ENCODE measurements around the gene PRAMEF10.
"Not testable (repeated sequence)": the region's sequence is repeated elsewhere in the genome, so short reads cannot be mapped to it uniquely, and the experiment has no call there.

Gene PRAMEF10, protein sequence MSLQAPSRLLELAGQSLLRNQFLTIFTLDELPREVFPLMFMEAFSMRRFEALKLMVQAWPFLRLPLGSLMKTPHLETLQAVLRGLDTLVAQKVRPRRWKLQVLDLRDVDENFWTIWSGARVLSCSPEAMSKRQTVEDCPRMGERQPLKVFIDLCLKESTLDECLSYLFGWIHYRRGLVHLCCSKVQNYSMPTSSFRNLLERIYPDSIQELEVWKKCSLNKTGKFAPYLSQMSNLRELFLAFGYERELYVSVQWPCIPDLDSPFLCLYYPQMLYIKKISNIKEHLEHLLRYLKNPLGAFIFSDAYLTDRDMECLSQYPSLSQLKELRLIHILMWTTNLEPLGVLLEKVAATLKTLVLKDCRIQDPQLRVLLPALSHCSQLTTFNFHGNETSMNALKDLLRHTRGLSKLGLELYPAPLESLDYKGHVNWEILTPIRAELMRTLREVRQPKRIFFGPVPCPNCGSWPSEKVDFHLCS

DNA sequence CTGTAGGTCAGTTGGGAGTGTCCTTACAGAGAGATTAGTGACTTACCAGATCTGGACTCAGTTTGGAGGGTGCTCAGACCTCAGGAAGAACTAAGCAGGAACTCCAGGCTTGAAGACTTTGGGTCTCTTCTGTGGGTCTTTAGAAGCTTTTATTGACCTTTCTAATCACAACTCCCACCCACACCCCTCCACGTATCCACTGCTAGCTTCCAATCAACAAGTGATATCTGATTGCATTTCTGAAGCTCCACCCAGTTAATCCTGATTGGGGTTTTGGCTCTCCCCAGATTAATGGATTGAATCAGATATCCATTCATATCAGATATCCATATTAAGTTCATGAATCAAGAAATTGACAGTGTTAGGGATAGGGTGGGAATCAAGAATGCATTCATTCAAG, at the start of gene PRAMEF10:
Gene PRAMEF10 (minus strand): TSS at position 101 of the 400 bp plus-strand sequence. CDS start 2,423 bp downstream, outside the sequence.
- not testable (repeated sequence) for DNase-seq

DNA sequence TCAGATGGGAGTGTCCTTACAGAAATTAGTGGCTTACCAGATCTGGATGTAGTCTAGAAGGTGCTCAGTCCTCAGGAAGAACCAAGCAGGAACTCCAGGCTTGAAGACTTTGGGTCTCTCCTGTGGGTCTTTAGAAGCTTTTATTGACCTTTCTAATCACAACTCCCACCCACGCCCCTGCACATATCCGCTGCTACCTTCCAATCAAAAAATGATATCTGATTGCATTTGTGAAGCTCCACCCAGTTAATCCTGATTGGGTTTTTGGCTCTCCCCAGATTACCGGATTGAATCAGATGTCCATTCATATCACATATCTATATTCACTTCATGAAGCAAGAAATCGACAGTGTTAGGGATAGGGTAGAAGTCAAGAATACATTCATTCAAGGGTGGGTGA, 49.4 kb upstream of the PRAMEF10 start, which contains the start of gene PRAMEF6:
Gene PRAMEF6 (minus strand): TSS at position 101 of the 400 bp plus-strand sequence. CDS start 5,062 bp downstream, outside the sequence.
- not testable (repeated sequence) for DNase-seq

DNA sequence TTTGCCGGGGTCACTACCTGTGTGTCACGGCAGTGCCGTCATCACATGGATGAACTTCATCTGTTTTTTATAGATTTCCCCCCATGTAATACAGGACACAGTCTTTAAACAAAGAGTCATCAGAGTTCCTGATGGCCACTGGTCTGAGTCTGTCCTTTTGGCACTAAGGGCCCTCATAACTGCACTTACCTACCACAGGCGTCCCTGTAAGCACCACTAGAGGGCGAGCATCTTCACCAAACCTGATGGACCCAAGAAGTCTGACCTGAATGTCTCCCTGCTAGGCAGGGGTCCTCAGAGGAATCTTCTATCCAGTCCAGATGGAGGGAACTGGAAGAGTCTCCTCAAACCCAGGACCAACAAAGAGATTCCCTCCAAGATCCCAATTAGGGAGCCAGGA, 26.3 kb upstream of the PRAMEF10 start:
- not testable (repeated sequence) for DNase-seq

DNA sequence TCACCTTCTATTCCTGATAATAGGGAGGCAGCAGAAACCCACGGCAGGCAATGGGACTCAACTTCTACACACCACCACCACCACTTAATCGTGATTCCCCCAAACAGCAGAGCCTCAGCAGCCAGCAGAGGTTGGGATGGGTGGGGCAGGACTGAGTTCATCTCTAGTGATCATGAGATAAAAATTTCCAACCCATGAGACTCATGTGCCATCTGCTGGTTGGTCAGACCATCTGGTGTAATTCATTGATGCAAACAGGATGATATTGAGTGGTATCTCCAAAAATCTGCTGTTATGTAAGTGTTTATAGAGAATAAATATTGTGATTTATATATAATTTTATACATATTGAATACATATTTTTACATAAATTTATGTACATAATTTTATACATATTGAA, 23.7 kb upstream of the PRAMEF10 start:
- not testable (repeated sequence) for DNase-seq

DNA sequence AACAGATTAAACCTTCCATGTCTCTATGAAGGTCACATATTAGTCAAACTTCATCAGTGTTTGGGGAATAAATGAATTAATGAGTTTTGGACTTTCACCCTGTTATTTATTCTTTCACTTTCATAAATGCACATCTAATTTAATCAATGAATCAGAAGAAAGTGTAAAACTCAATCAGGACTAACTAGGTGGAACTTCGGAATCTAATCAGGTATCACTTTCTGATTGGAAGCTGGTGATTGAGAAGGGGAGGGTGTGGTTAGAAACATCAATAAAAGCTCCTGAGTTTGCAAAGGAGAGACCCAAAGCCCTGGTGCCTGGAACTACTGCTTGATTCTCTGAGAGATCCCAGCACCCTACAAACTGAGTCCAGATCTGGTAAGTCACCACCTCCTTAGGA, 18.2 kb upstream of the PRAMEF10 start, which contains the start of gene PRAMEF7:
Gene PRAMEF7 (plus strand): TSS at position 301 of the 400 bp plus-strand sequence. CDS start 1,083 bp downstream, outside the sequence.
- DNase-seq: not testable (repeated sequence)

DNA sequence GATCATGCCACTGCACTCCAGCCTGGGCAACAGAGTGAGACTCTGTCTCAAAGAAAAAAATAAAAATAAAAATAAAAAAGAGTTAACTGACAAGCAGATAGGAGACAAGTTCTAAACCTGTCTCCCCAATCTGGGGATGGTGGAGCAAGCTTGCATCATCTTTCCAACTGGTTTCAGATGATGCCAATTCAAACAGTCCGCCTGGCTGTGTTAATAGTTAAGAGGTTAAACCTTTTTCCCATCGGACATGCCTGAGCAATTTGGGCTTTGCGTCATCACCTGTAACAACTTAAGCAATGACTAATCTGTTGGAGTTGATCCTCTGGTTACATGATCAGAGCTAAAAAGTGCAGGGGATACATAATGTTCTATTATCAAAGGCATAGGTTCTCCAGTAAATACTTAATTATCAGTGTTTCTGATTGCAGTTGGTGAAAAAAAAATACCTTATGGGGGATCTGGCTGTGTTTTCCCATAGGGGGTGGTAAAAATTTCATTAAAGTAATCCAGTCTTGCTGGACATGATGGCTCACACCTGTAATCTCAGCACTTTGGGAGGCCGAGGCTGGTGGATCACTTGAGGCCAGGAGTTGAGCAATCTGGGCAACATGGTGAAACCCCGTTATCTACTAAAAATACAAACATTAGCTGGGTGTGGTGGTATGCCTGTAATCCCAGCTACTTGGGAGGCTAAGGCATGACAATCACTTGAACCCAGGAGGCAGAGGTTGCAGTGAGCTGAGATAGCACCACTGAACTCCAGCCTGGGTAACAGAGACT, 5.9 kb upstream of the PRAMEF10 start:
- DNase-seq: not testable (repeated sequence)

DNA sequence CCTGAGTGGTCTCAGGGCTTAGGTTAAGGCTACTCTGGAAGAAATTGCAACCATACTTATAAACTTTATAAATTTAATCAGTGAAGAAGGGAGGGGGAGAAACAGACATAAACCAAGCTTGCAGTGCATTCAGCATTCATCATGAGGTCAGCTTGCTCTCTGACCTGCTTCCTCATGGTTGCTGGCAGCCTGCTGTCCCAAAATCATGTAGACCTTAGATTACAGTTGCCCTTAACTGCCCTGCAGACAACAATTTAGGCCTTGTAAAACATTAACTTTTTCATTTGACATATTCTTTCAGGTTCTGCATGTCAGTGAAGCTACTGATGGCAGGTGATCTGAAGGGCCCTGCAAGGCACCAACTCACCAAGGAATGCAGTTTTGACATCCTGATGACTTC, 1.1 kb upstream of the PRAMEF10 start:
- not testable (repeated sequence) for DNase-seq

DNA sequence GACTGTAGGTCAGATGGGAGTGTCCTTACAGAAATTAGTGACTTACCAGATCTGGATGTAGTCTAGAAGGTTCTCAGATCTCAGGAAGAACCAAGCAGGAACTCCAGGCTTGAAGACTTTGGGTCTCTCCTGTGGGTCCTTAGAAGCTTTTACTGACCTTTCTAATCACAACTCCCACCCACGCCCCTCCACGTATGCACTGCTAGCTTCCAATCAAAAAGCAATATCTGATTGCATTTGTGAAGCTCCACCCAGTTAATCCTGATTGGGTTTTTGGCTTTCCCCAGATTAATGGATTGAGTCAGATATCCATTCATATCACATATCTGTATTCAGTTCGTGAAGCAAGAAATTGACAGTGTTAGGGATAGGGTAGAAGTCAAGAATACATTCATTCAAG, 12.0 kb downstream of the PRAMEF10 start, which contains the start of gene PRAMEF4:
Gene PRAMEF4 (minus strand): TSS at position 101 of the 400 bp plus-strand sequence. CDS start 2,807 bp downstream, outside the sequence.
- not testable (repeated sequence) for DNase-seq

DNA sequence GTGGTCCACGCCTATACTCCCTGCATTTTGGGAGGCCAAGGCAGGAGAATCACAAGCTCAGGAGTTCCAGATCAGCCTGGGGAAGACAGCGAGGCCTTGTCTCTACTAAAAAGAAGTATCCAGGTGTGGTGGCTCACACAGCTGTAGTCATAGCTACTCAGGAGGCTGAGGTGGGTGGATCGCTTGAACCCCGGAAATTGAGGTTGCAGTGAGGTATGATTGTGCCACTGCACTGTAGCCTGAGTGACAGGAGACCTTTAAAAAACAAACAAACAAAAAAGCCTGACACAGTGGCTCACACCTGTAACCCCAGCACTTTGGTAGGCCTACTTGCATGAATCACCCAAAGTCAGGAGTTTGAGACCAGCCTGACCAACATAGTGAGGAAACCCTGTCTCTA, 19.6 kb downstream of the PRAMEF10 start:
- not testable (repeated sequence) for DNase-seq

DNA sequence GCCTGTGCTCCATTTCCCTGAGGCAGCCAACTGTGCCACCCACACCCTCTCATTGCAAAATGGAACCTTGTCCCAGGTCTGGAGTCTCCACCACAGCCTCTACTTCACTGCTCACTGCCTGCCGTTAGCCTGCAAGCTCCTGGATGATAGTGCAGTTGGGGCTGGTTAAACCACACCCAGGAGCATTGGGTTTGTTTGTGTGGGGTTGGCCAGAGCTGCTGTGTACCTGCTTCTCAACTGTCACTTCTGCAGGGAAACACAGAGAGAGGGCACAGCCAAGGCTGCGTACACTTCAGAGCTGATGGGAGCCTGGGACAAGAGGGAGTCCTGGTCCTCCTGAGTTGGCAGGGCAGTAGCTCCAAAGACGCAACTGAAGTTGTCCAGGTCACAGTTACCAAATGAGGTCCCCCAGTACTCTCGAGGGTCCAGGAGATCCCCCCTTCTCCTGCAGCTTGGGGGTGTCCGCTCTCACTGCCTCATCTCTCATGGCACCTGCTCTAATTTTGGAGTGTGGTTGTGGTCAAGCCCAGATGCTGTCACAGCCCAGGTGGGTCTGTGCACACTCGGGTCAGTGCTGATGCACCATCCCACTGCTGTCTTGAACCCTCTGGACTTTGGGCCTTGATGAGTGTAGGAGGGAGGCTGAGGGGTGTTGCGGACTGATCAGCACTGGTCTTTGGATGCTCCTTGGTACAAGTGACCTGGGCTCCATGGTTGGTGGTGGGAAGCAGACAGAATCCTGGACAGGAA, 34.8 kb downstream of the PRAMEF10 start:
- DNase-seq: not testable (repeated sequence)

DNA sequence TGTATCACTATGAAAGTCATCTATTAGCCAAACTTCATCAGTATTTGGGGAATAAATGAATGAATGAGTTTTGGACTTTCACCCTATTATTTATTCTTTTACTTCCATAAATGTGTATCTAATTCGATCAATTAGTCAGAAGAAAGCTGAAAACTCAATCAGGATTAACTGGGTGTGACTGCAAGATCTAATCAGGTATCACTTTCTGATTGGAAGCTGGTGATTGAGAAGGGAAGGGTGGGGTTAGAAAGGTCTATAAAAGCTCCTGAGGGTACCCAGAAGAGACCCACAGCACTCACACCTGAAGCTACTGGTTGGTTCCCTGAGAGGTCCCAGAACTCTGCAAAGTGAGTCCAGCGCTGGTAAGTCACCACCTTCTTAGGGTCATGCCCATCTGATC, 41.3 kb downstream of the PRAMEF10 start, which contains the start of gene PRAMEF2:
Gene PRAMEF2 (plus strand): TSS at position 301 of the 400 bp plus-strand sequence. CDS start 1,924 bp downstream, outside the sequence.
- DNase-seq: not testable (repeated sequence)

DNA sequence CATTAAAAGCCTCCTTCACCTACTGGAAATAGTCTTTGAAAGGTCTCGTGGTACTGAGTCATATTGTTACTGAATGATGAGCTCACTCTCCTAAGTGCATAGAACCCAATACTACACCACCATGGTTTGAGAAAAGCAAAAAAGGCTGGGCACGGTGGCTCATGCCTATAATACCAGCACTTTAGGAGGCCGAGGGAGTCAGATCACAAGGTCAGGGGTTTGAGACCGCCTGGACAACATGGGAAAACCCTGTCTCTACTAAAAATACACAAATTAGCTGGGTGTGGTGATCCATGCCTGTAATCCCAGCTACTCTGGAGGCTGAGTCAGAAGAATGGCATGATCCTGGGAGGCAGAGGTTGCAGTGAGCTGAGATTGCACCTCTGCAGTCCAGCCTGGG, 46.3 kb downstream of the PRAMEF10 start:
- DNase-seq: no peak

DNA sequence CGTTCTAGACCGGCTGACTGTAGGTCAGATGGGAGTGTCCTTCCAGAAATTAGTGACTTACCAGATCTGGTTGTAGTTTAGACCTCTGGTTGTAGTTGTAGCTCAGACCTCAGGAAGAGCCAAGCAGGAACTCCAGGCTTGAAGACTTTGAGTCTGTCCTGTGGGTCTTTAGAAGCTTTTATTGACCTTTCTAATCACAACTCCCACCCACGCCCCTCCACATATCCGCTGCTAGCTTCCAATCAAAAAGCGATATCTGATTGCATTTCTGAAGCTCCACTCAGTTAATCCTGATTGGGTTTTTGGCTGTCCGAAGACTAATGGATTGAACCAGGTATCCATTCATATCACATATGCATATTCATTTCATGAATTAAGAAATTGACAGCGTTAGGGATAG, 49.5 kb downstream of the PRAMEF10 start, which contains the start of gene HNRNPCL1:
Gene HNRNPCL1 (minus strand): TSS at position 101 of the 400 bp plus-strand sequence. CDS start 431 bp downstream, outside the sequence.
- DNase-seq: not testable (repeated sequence)
